Mucosa of descending colon (tissue), 3 donors: ENCODE data around the gene SLC13A5. TPM values are rescaled to one million over a fixed set of nuclear protein-coding genes. Genes with fewer than 3 reads are reported as not detected.

ENCODE experiments used
- ATAC-seq: fragments of 200-7000 bp; cut with Tn5 transposase; one replicate; pipeline ENCODE4 v1.9.1; 2020; ENCODE audit warnings: mild to moderate bottlenecking, moderate library complexity
- DNase-seq, 3 donors: peaks; one replicate each; pipeline ENCODE4 v3.0.0-alpha.2; 2020
- H3K36me3 ChIP-seq: fragments of 200-600 bp; one replicate; pipeline ENCODE4 v1.8.0; 2021; ENCODE audit warnings: low read depth, mild to moderate bottlenecking
- H3K4me1 ChIP-seq: fragments of 200-600 bp; one replicate; pipeline ENCODE4 v1.8.0; 2021; ENCODE audit warnings: low read depth, mild to moderate bottlenecking
- H3K4me3 ChIP-seq: fragments of 200-600 bp; one replicate; pipeline ENCODE4 v1.8.0; 2021; ENCODE audit warnings: mild to moderate bottlenecking
- H3K9me3 ChIP-seq: fragments of 200-600 bp; one replicate; pipeline ENCODE4 v1.8.0; 2021; ENCODE audit warnings: mild to moderate bottlenecking
- CTCF ChIP-seq: fragments of 200-600 bp; IDR thresholded peaks from one replicate; pipeline ENCODE4 v1.8.0; 2022; ENCODE audit warnings: antibody characterized with exemption, mild to moderate bottlenecking
- intact Hi-C, 2 donors: fragments of 100-400 bp; cut with DNase I in 1 of 2; cut with micrococcal nuclease in 1 of 2; formaldehyde crosslinking; loops; one replicate each; pipeline versions ENCODE4 v1.11.0 to v1.11.1; 2022; cut with DNase I, micrococcal nuclease
- total RNA-seq, 3 donors: library from RNA; stranded (reverse); fragmentation: NEBNext Ultra II Directional in 2 of 3; extraction: Animal tissue kit (Norgen Biotek cat#: 25700) in 2 of 3; gene quantifications; one replicate each; pipeline versions ENCODE4 v1.2.1 to v1.2.4, GENCODE V29; 2021 to 2023
- donor health status: DM: no; HTN: no; CAD: no; lungs with moderate emphysema.
- donor health status: DM: no; HTN: no; CAD: no.
- donor health status: DM: no; HTN: yes; CAD: no.

SLC13A5 gene
- total RNA-seq, 3 donors from 2014 or later: not detected

- Histone ChIP-seq H3K4me1 (no peaks in the 10 kb centered on the region), H3K9me3 (no peaks in the 10 kb centered on the region), H3K4me3 (no peak overlapping the region), H3K36me3 (no peaks in the 10 kb centered on the region)
- intact Hi-C loops: no loop called here
- no peak for TF ChIP-seq CTCF
- DNase-seq (no peak), ATAC-seq (no peak)
Observed at GRCh38 chr17:6691546-6691945, 21.6 kb downstream of the SLC13A5 start.

GRCh38 chr17:6690641-6691040 is 22.5 kb downstream of the SLC13A5 start:
- TF ChIP-seq CTCF: no peak
- DNase-seq (no peak), ATAC-seq (no peak)

GRCh38 chr17:6688944-6689343 is 24.2 kb downstream of the SLC13A5 start:
- Histone ChIP-seq H3K4me1 (no peaks in the 10 kb centered on the region), H3K9me3 (no peaks in the 10 kb centered on the region), H3K36me3 (no peaks in the 10 kb centered on the region), H3K4me3 (no peak overlapping the region)
- ATAC-seq (no peak), DNase-seq (no peak)
- TF ChIP-seq CTCF: no peak
- intact Hi-C loops: no loop called here

More at GRCh38 chr17:6690641-6691040, 22.5 kb downstream of the SLC13A5 start:
- intact Hi-C loops: no loop called here
- Histone ChIP-seq H3K9me3 (no peaks in the 10 kb centered on the region), H3K4me1 (no peaks in the 10 kb centered on the region), H3K4me3 (no peak overlapping the region), H3K36me3 (no peaks in the 10 kb centered on the region)

GRCh38 chr17:6686026-6686425 is 27.1 kb downstream of the SLC13A5 start:
- no peak for DNase-seq
- no peak for TF ChIP-seq CTCF
- intact Hi-C loops: no loop called here

GRCh38 chr17:6684881-6685767 is 28.0 kb downstream of the SLC13A5 start:
- DNase-seq: no peak
- H3K4me3 ChIP-seq: no peak overlapping the region
- ATAC-seq: no peak
- intact Hi-C loops: no loop called here
- H3K4me1 ChIP-seq: no peaks in the 10 kb centered on the region
- no peaks in the 10 kb centered on the region for H3K36me3 ChIP-seq
- TF ChIP-seq CTCF: no peak
- H3K9me3 ChIP-seq: no peaks in the 10 kb centered on the region

More at GRCh38 chr17:6686026-6686425, 27.1 kb downstream of the SLC13A5 start:
- H3K36me3 ChIP-seq: no peaks in the 10 kb centered on the region
- no peaks in the 10 kb centered on the region for H3K9me3 ChIP-seq
- no peaks in the 10 kb centered on the region for H3K4me1 ChIP-seq
- ATAC-seq: no peak
- no peak overlapping the region for H3K4me3 ChIP-seq
